ENCODE data around the gene DKKL1. TPM values are rescaled to one million over a fixed set of nuclear protein-coding genes. Genes with fewer than 3 reads are reported as not detected.
A peak's percentile ranks its signal among the peaks of the same experiment; 100 is the strongest.

The DKKL1 gene
- total RNA-seq, 1 donor from 2014 or later: 2.8 TPM

- Mint-ChIP-seq H3K27me3 (ENCODE audit: unreplicated experiment) (peaks cover 26% of the 10 kb centered on the region), H3K4me3 (ENCODE audit: unreplicated experiment) (peak overlapping the region; percentile 72)
- TF ChIP-seq, protein P1, sequence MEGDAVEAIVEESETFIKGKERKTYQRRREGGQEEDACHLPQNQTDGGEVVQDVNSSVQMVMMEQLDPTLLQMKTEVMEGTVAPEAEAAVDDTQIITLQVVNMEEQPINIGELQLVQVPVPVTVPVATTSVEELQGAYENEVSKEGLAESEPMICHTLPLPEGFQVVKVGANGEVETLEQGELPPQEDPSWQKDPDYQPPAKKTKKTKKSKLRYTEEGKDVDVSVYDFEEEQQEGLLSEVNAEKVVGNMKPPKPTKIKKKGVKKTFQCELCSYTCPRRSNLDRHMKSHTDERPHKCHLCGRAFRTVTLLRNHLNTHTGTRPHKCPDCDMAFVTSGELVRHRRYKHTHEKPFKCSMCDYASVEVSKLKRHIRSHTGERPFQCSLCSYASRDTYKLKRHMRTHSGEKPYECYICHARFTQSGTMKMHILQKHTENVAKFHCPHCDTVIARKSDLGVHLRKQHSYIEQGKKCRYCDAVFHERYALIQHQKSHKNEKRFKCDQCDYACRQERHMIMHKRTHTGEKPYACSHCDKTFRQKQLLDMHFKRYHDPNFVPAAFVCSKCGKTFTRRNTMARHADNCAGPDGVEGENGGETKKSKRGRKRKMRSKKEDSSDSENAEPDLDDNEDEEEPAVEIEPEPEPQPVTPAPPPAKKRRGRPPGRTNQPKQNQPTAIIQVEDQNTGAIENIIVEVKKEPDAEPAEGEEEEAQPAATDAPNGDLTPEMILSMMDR (IDR thresholded peaks at IDR 0.05; ENCODE audit: partially characterized antibody, unreplicated experiment): no peak
Measured at GRCh38 chr19:49338691-49339300, 24.9 kb upstream of the DKKL1 start.

GRCh38 chr19:49339301-49340068 lies 24.2 kb upstream of the DKKL1 start:
- Mint-ChIP-seq H3K9me3 (ENCODE audit: unreplicated experiment) (peaks cover 15% of the 10 kb centered on the region), H3K27me3 (ENCODE audit: unreplicated experiment) (peaks cover 26% of the 10 kb centered on the region), H3K4me3 (ENCODE audit: unreplicated experiment) (peak overlapping the region; percentile 72), H3K27ac (ENCODE audit: unreplicated experiment) (peak overlapping the region; percentile 78), H3K4me1 (ENCODE audit: low read depth, unreplicated experiment) (peaks cover 12% of the 10 kb centered on the region), H3K36me3 (ENCODE audit: unreplicated experiment) (peaks cover 16% of the 10 kb centered on the region)
- DNase-seq: peak; percentile 83
- TF ChIP-seq, protein P1 (IDR thresholded peaks at IDR 0.05; ENCODE audit: partially characterized antibody, unreplicated experiment): no peak

More at GRCh38 chr19:49338691-49339300, 24.9 kb upstream of the DKKL1 start:
- Mint-ChIP-seq H3K27ac (ENCODE audit: unreplicated experiment) (no peak overlapping the region), H3K4me1 (ENCODE audit: low read depth, unreplicated experiment) (peaks cover 12% of the 10 kb centered on the region), H3K9me3 (ENCODE audit: unreplicated experiment) (peaks cover 15% of the 10 kb centered on the region), H3K36me3 (ENCODE audit: unreplicated experiment) (peaks cover 15% of the 10 kb centered on the region)
- peak; percentile 81 for DNase-seq

GRCh38 chr19:49340069-49340864 lies 23.4 kb upstream of the DKKL1 start:
- peak; percentile 69 for DNase-seq
- Mint-ChIP-seq H3K4me3 (ENCODE audit: unreplicated experiment) (peak overlapping the region; percentile 51), H3K36me3 (ENCODE audit: unreplicated experiment) (peaks cover 24% of the 10 kb centered on the region), H3K4me1 (ENCODE audit: low read depth, unreplicated experiment) (peaks cover 12% of the 10 kb centered on the region), H3K27me3 (ENCODE audit: unreplicated experiment) (peaks cover 24% of the 10 kb centered on the region), H3K27ac (ENCODE audit: unreplicated experiment) (peak overlapping the region; percentile 78), H3K9me3 (ENCODE audit: unreplicated experiment) (peaks cover 19% of the 10 kb centered on the region)
- TF ChIP-seq, protein P1 (IDR thresholded peaks at IDR 0.05; ENCODE audit: partially characterized antibody, unreplicated experiment): no peak

GRCh38 chr19:49340865-49341718 lies 22.6 kb upstream of the DKKL1 start:
- H3K4me1 Mint-ChIP-seq (ENCODE audit: low read depth, unreplicated experiment): peaks cover 12% of the 10 kb centered on the region
- no peak overlapping the region for H3K27ac Mint-ChIP-seq (ENCODE audit: unreplicated experiment)
- H3K9me3 Mint-ChIP-seq (ENCODE audit: unreplicated experiment): peaks cover 16% of the 10 kb centered on the region
- TF ChIP-seq, protein P1 (IDR thresholded peaks at IDR 0.05; ENCODE audit: partially characterized antibody, unreplicated experiment): no peak
- H3K4me3 Mint-ChIP-seq (ENCODE audit: unreplicated experiment): no peak overlapping the region
- H3K27me3 Mint-ChIP-seq (ENCODE audit: unreplicated experiment): peaks cover 20% of the 10 kb centered on the region
- peaks cover 25% of the 10 kb centered on the region for H3K36me3 Mint-ChIP-seq (ENCODE audit: unreplicated experiment)
- no peak for DNase-seq
